ENCODE results near the gene MLN. TPM values are rescaled to one million over a fixed set of nuclear protein-coding genes. Genes with fewer than 3 reads are reported as not detected.

MLN gene
- total RNA-seq, 1 experiment from 2014 or later, result not detected

Other genes with a start within 250 kb of the MLN start
- 45.8 and 57.7 TPM in 2 replicates for gene BAK1, start 223.7 kb downstream of the MLN start, total RNA-seq (2022)
- gene ITPR3, start 182.7 kb downstream of the MLN start, total RNA-seq (2022), result 86.9 and 109 TPM in 2 replicates
- 122 and 147 TPM in 2 replicates for gene UQCC2, start 92.3 kb downstream of the MLN start, total RNA-seq (2022)
- gene IP6K3, start 57.1 kb downstream of the MLN start, total RNA-seq (2022), result 0.25 and 1.7 TPM in 2 replicates
- 70.5 and 79.2 TPM in 2 replicates for gene LEMD2, start 14.9 kb downstream of the MLN start, total RNA-seq (2022)